Measurements from ENCODE around the gene MED15. TPM values are rescaled to one million over a fixed set of nuclear protein-coding genes. Genes with fewer than 3 reads are reported as not detected.

Gene MED15
- total RNA-seq, 1 donor from 2014 or later, result 104 TPM

DNA sequence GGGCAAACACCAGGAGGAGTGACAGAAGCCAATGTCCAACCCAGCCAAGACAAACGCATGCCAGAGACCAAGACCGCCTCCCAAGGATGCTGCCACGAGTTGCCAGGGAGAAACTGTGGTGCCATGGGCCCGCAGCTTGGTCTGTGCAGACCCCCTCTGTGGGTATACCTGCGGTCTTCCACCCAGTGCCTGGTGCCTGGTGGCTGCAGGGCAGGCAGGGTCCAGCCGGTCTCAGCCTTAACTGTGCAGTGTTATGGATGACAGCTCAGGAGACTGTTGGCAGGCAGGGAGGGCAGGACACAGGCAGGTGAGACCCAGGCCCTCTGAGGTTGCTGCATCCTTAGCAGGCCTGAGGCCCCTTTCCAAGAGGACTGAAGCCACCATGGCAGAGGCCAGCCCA lies 97.9 kb downstream of the MED15 start:
- H3K36me3 Mint-ChIP-seq (ENCODE audit: unreplicated experiment), result no peaks in the 10 kb centered on the region
- DNase-seq (ENCODE audit: extremely low spot score, unreplicated experiment), result no peak
- TF ChIP-seq, protein P1, sequence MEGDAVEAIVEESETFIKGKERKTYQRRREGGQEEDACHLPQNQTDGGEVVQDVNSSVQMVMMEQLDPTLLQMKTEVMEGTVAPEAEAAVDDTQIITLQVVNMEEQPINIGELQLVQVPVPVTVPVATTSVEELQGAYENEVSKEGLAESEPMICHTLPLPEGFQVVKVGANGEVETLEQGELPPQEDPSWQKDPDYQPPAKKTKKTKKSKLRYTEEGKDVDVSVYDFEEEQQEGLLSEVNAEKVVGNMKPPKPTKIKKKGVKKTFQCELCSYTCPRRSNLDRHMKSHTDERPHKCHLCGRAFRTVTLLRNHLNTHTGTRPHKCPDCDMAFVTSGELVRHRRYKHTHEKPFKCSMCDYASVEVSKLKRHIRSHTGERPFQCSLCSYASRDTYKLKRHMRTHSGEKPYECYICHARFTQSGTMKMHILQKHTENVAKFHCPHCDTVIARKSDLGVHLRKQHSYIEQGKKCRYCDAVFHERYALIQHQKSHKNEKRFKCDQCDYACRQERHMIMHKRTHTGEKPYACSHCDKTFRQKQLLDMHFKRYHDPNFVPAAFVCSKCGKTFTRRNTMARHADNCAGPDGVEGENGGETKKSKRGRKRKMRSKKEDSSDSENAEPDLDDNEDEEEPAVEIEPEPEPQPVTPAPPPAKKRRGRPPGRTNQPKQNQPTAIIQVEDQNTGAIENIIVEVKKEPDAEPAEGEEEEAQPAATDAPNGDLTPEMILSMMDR (IDR thresholded peaks at IDR 0.05), result no peak
- peaks cover 3% of the 10 kb centered on the region for H3K27me3 Mint-ChIP-seq (ENCODE audit: unreplicated experiment)
- no peak overlapping the region for H3K27ac Mint-ChIP-seq (ENCODE audit: unreplicated experiment)
- no peaks in the 10 kb centered on the region for H3K4me1 Mint-ChIP-seq (ENCODE audit: unreplicated experiment)
- no peak overlapping the region for H3K4me3 Mint-ChIP-seq (ENCODE audit: unreplicated experiment)
- no peaks in the 10 kb centered on the region for H3K9me3 Mint-ChIP-seq (ENCODE audit: unreplicated experiment)

DNA sequence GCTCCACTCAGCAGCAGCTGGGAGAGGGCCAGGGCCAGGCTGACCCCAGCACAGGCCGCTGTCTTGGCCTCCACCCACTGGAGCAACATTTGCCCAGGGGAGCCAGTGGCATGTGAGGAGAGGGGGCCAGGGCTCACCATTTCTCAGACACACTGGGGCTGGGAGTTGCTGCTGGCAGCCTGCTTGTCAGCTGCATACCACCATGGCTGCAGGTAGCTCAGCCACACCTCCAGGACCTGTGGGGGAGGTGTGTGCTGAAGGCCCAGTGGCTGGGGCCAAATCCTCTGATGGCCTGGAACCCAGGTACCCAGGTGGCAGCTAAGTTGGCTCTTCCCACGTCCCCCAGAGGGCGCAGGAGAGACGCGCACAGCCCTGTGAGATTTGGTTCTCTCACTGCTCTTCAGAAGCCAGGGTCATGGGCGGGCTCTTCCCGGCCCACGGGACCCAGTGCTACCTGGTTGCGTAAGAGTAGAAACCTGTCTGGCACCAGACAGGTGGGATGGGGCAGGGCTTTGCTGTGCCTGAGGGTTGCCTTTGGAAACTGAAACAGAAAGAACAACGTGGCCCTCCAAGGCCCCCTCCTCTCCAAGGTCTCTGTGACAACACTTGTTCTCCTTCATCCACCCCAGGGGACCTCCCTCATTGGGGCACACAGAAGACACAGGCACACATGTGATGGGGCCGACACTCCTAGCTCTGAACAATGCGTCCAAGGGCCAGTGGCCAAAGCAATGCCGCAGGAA lies 98.8 kb downstream of the MED15 start:
- no peak for DNase-seq (ENCODE audit: extremely low spot score, unreplicated experiment)
- TF ChIP-seq, protein P1 (IDR thresholded peaks at IDR 0.05), result peak; percentile 69
- Mint-ChIP-seq H3K36me3 (ENCODE audit: unreplicated experiment) (no peaks in the 10 kb centered on the region), H3K27me3 (ENCODE audit: unreplicated experiment) (no peaks in the 10 kb centered on the region), H3K4me3 (ENCODE audit: unreplicated experiment) (no peak overlapping the region), H3K9me3 (ENCODE audit: unreplicated experiment) (no peaks in the 10 kb centered on the region), H3K4me1 (ENCODE audit: unreplicated experiment) (no peaks in the 10 kb centered on the region), H3K27ac (ENCODE audit: unreplicated experiment) (no peak overlapping the region)

DNA sequence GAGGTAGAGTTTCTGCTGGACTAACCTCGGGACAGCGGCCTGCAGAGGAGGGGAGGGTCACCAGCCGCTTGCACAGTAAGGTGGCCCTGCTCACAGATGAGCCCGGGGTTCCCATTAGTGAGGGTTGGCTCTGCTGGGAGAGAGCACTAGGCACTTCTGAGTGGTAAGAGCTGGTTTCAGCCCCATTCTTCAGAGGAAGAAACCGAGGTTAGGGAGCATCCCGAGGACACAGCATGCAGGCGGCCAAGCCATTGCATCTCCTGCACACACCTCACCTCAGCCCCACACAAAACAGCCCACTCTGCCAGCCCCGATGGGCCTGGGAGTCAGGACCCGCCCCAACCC lies 99.3 kb downstream of the MED15 start:
- Mint-ChIP-seq H3K27ac (ENCODE audit: unreplicated experiment) (no peak overlapping the region), H3K4me3 (ENCODE audit: unreplicated experiment) (no peak overlapping the region), H3K27me3 (ENCODE audit: unreplicated experiment) (no peaks in the 10 kb centered on the region), H3K4me1 (ENCODE audit: unreplicated experiment) (no peaks in the 10 kb centered on the region), H3K9me3 (ENCODE audit: unreplicated experiment) (no peaks in the 10 kb centered on the region), H3K36me3 (ENCODE audit: unreplicated experiment) (no peaks in the 10 kb centered on the region)
- no peak for DNase-seq (ENCODE audit: extremely low spot score, unreplicated experiment)
- TF ChIP-seq, protein P1 (IDR thresholded peaks at IDR 0.05), result no peak

DNA sequence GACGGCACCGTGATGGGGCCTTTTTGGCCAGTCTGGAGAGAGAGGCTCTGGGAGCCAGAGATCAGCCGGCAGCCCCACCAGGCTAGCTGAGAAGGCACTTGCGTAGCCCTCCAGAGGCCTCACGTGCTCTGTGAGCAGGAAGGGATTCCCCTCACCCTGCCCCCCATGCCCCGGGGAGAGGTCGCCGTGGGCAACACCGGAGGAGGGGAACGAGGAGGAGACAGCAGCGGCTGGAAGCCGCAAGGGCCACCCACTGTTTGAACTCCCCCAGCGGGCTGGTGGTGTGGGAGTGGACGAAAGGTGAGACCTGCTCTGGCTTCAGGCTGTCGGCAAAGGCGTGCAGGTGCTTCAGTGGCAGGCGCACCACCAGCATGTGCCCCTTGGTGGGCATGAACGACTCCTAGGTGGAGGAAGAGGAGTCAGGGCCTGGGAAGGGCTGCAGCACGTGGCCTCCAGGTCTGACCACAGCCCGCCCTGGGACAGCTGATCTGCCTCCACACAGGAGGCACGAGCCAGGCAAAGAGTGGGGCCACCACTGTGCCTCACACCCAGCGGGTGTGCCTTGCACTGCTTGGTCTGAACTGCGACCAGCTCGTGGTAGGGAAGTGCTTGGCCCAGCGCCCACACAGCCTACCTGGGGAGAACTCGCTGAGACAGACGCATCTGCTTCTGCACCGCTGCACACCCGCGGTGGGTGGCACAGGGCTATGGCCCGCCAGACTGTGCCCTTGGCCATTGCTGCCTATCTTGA lies 99.9 kb downstream of the MED15 start:
- Mint-ChIP-seq H3K27me3 (ENCODE audit: unreplicated experiment) (no peaks in the 10 kb centered on the region), H3K9me3 (ENCODE audit: unreplicated experiment) (no peaks in the 10 kb centered on the region), H3K4me1 (ENCODE audit: unreplicated experiment) (no peaks in the 10 kb centered on the region), H3K36me3 (ENCODE audit: unreplicated experiment) (no peaks in the 10 kb centered on the region), H3K27ac (ENCODE audit: unreplicated experiment) (no peak overlapping the region), H3K4me3 (ENCODE audit: unreplicated experiment) (no peak overlapping the region)
- no peak for DNase-seq (ENCODE audit: extremely low spot score, unreplicated experiment)
- TF ChIP-seq, protein P1 (IDR thresholded peaks at IDR 0.05), result no peak

DNA sequence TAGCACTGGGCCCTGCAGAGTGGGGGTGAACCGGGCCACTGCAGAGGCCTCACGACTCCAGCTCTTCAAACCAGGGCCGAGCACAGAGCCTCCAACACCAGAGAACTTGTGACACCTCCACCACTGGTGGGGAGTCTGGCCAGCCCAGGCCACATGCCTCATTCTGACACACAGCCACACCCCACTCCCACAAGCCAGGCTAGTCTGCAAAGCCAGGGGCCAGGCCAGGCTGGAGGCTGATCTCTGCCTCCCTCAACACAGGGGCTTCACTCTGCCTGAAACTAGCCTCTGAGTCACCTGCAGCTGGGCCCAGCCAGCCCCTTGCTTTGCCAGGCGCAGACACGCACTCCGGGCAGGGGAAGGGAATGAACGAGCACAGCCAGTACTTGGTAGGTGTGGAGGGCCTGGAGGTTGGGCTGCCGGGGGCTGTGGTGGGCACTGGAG lies 102.9 kb downstream of the MED15 start:
- no peaks in the 10 kb centered on the region for H3K9me3 Mint-ChIP-seq (ENCODE audit: unreplicated experiment)
- H3K27me3 Mint-ChIP-seq (ENCODE audit: unreplicated experiment), result peaks cover 4% of the 10 kb centered on the region
- no peaks in the 10 kb centered on the region for H3K36me3 Mint-ChIP-seq (ENCODE audit: unreplicated experiment)
- no peak overlapping the region for H3K4me3 Mint-ChIP-seq (ENCODE audit: unreplicated experiment)
- DNase-seq (ENCODE audit: extremely low spot score, unreplicated experiment), result no peak
- H3K27ac Mint-ChIP-seq (ENCODE audit: unreplicated experiment), result no peak overlapping the region
- TF ChIP-seq, protein P1 (IDR thresholded peaks at IDR 0.05), result no peak
- H3K4me1 Mint-ChIP-seq (ENCODE audit: unreplicated experiment), result no peaks in the 10 kb centered on the region

Measured in osteocyte (in vitro differentiated cells).